ENCODE data around the gene RBM20.

DNA sequence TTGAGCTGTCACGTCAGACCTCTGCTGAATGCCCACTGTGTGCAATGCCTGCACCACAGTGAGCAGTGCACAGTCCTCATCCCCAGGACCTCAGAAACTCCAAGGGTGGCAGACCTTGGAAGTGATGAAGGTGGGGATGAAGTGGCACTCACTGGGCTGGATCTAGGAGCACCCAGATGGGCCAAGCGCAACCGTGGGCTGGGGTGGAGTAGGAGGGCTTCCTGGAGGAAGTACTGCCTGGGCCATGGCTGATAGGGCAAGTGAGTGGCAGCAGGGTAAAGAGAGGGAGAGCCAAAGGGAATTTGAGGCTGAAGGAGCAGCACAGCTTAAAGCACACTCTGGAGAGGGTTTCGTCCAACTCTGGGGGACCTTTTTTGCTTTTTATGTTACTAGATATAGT lies 52.3 kb downstream of the RBM20 start:
- TF ChIP-seq, protein P1, sequence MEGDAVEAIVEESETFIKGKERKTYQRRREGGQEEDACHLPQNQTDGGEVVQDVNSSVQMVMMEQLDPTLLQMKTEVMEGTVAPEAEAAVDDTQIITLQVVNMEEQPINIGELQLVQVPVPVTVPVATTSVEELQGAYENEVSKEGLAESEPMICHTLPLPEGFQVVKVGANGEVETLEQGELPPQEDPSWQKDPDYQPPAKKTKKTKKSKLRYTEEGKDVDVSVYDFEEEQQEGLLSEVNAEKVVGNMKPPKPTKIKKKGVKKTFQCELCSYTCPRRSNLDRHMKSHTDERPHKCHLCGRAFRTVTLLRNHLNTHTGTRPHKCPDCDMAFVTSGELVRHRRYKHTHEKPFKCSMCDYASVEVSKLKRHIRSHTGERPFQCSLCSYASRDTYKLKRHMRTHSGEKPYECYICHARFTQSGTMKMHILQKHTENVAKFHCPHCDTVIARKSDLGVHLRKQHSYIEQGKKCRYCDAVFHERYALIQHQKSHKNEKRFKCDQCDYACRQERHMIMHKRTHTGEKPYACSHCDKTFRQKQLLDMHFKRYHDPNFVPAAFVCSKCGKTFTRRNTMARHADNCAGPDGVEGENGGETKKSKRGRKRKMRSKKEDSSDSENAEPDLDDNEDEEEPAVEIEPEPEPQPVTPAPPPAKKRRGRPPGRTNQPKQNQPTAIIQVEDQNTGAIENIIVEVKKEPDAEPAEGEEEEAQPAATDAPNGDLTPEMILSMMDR (IDR thresholded peaks at IDR 0.05), result no peak
- no peak for TF ChIP-seq POLR2A (IDR thresholded peaks at IDR 0.05)

Data from uterus (tissue), 2 donors.